SJSA1 (cell line): ENCODE results near the gene HOXD12. TPM values are rescaled to one million over a fixed set of nuclear protein-coding genes. Genes with fewer than 3 reads are reported as not detected.

Experiments
- DNase-seq, 2 experiments: peaks; one replicate each; pipeline ENCODE4 v3.0.0-alpha.2; 2015 to 2020; ENCODE audit warnings: low spot score in 2 of 2, low read depth in 1 of 2
- H3K27ac ChIP-seq: fragments of 250-450 bp; sonication (Bioruptor Pico); 2 replicates; pipeline ENCODE4 v1.5.1; 2020; ENCODE audit warnings: mild to moderate bottlenecking, moderate library complexity
- H3K27me3 ChIP-seq: fragments of 250-450 bp; sonication (Bioruptor Pico); replicated peaks from 2 replicates; pipeline ENCODE4 v1.5.1; 2020; ENCODE audit warnings: mild to moderate bottlenecking, moderate library complexity
- H3K36me3 ChIP-seq: fragments of 250-450 bp; sonication (Bioruptor Pico); 2 replicates; pipeline ENCODE4 v1.5.1; 2020; ENCODE audit warnings: mild to moderate bottlenecking
- H3K4me1 ChIP-seq: fragments of 250-450 bp; sonication (Bioruptor Pico); replicated peaks from 2 replicates; pipeline ENCODE4 v1.6.1; 2021; ENCODE audit warnings: mild to moderate bottlenecking
- H3K4me3 ChIP-seq: fragments of 250-450 bp; sonication (Bioruptor Pico); 2 replicates; pipeline ENCODE4 v1.5.1; 2020; ENCODE audit warnings: mild to moderate bottlenecking
- H3K9me3 ChIP-seq: fragments of 250-450 bp; sonication (Bioruptor Pico); replicated peaks from 2 replicates; pipeline ENCODE4 v1.5.1; 2020; ENCODE audit warnings: mild to moderate bottlenecking
- total RNA-seq: library from RNA; depleted of rRNA; stranded (reverse); fragments of >200 nt; shearing (Covaris generic); gene quantifications from 2 replicates; pipeline ENCODE4 v1.2.3, GENCODE V29; 2014

Gene HOXD12
- total RNA-seq, 1 experiment from 2014 or later = 0.13 TPM

DNA sequence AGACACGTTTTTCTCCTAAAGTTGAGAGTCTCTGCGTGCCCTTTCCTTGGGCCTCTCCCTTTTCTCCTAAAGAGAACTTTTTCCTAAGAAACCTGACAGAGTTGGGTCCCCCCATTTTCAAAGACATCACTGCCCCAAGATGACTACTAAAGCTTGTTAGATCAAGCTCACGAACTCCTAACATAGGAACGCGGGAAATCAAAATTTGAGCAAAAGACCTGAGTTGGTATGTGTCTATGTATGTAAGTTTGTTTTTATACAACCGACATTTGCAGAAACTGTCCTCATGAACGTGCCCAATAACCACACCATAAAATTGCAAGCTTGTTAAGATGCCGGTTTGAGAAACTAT lies 5.7 kb upstream of the HOXD12 start:
- Histone ChIP-seq H3K27ac (no peak overlapping the region), H3K36me3 (no peaks in the 10 kb centered on the region), H3K27me3 (peaks cover 78% of the 10 kb centered on the region), H3K4me3 (no peak overlapping the region), H3K9me3 (no peaks in the 10 kb centered on the region; the same call in 1 of the 2 replicates), H3K4me1 (peaks cover 34% of the 10 kb centered on the region)
- no peak for DNase-seq

DNA sequence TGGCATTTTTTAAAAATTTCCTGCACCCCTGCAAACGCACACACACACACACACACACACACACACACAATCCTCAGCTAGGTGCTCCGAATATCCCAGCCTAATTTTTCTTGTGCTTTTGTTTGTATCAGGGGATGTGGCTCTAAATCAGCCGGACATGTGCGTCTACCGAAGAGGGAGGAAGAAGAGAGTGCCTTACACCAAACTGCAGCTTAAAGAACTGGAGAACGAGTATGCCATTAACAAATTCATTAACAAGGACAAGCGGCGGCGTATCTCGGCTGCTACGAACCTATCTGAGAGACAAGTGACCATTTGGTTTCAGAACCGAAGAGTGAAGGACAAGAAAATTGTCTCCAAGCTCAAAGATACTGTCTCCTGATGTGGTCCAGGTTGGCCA lies 5.2 kb upstream of the HOXD12 start:
- H3K36me3 ChIP-seq = no peaks in the 10 kb centered on the region
- no peak for DNase-seq
- H3K4me1 ChIP-seq = peaks cover 34% of the 10 kb centered on the region
- peaks cover 78% of the 10 kb centered on the region for H3K27me3 ChIP-seq
- no peak overlapping the region for H3K27ac ChIP-seq
- H3K4me3 ChIP-seq = no peak overlapping the region
- H3K9me3 ChIP-seq = no peaks in the 10 kb centered on the region; the same call in 1 of the 2 replicates

DNA sequence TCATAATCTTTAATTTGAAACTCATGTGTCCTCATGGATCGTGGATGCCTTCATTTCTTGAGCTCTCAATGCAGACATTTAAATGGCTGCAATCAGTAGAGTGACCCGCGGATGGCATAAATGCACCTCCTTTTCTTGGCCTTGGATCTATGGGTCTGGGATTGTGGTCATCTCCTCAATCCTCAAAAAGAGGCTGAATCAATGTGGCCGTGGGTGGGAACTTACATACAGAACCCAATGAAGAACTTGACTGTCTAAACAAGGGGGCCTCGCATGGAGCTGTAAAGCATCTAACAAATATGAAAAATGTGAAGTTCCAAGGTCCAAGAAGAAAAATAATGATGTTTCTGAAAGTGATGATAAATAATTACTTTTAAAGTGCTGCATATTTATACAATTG lies 4.2 kb upstream of the HOXD12 start:
- no peak for DNase-seq
- Histone ChIP-seq H3K9me3 (no peaks in the 10 kb centered on the region; the same call in 1 of the 2 replicates), H3K27me3 (peaks cover 67% of the 10 kb centered on the region), H3K36me3 (no peaks in the 10 kb centered on the region), H3K27ac (no peak overlapping the region), H3K4me3 (no peak overlapping the region), H3K4me1 (peaks cover 34% of the 10 kb centered on the region)

DNA sequence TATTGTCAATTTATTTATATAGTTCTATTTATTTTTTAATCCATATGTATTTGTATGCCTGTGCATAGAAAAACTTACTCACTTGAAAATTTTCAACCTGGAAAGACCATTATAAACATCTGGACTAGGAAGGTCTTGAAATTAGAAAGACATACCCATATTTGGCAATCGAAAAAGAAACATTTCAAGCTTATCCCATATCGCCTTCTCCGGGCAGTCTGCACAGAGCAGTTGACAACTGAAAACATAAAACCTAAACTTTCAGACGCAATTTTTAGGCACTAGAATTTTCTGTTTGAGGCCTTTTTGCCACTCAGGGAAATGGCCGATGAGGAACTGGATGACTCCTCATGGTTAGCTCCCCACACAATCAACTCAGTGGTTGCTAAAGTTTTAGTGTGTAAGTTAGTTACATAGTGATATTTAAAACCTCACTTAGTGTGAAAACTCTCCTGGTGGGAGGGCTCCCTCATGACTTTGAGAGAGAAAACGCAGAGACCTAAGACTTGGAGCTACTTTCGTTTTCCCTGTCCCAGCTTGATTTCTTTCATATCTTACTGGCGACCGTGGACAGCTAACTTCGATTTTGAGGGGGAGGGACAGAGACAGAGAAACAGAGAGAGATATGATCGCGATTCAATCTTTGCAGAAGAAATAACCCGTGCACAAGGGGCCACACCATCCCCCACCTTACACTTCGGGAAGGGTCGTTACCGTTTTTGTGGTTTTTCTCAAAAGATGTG lies 3.2 kb upstream of the HOXD12 start:
- Histone ChIP-seq H3K36me3 (no peaks in the 10 kb centered on the region), H3K27me3 (peaks cover 59% of the 10 kb centered on the region), H3K27ac (peak overlapping the region; percentile 36), H3K4me3 (peak overlapping the region; percentile 46), H3K4me1 (peaks cover 34% of the 10 kb centered on the region), H3K9me3 (no peaks in the 10 kb centered on the region; the same call in 1 of the 2 replicates)
- DNase-seq = peak in 1 of 2 experiments; percentile 49

DNA sequence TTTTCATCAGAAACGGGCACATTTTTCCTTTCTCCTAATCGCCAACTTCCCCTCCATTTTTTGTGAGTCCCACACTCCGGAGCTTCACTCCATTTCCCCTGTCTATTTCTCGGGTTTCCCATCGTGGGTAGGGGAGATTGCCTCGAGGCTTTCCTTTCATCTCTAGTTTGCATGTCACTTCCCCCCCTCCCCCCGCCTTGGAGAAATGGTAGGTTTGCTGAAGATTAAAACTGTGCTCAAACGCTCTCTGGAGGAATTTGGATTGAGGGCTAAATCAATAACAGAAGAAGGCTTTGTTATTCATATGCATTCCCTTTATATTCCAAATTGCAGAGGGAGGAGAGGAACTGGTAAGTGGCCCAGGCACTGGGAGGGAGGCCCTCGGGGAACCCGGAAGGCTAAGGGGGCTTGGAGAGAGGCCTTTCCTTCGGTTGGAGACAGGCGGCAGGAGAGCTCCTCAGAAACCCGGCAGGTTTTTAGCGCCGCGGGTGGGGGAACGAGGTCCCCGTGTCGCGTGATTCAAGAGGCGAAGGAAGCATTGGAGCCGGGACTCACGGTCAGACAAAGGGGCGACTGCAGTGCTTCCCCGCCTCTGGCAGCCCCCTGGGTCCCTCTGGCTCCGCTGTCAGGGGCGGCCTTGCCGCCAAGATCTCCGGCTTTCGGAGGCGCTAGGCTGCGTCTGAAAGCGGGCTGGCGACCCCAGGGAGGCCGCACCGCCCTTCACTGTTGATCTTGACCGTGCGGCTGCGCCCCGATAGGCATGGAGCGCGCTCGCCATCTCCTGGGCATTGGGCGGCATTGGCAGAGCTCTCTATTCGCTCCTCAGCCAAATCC lies 2.4 kb upstream of the HOXD12 start:
- peak; percentile 78 for DNase-seq
- Histone ChIP-seq H3K27ac (peak overlapping the region; percentile 36), H3K9me3 (no peaks in the 10 kb centered on the region; the same call in 1 of the 2 replicates), H3K36me3 (no peaks in the 10 kb centered on the region), H3K4me1 (peaks cover 34% of the 10 kb centered on the region), H3K4me3 (peak overlapping the region; percentile 46), H3K27me3 (peaks cover 53% of the 10 kb centered on the region)

DNA sequence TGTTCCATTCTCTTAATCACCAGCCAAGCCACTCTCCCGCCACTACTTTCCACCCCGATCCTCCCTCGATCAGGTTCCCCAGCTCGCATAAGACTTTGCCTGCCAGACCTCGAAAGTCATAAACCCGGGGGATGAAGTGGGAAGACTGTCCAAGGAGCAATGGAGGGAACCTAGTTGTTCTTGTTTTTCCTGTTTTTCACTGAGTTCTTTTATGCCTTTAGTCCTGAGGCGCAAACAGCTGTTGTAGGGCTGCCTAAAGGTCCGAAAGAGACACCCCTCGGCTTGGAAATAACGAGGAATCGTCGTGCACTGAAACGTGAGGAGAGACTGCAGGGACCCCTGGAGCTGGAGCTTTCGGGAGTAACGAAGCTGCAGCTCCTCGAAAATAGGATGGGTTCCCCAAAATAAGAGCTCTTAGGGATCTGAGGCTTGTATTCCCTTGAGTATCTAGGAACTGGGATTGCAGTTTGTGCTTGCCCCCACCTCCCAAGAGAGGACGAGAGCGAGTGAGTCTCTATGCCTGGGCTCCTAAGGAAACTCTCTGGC lies 1.7 kb upstream of the HOXD12 start:
- H3K36me3 ChIP-seq = no peaks in the 10 kb centered on the region
- DNase-seq = peak in 1 of 2 experiments; percentile 62
- H3K9me3 ChIP-seq = no peaks in the 10 kb centered on the region; the same call in 1 of the 2 replicates
- peak overlapping the region; percentile 46 for H3K4me3 ChIP-seq
- peaks cover 30% of the 10 kb centered on the region for H3K4me1 ChIP-seq
- no peak overlapping the region for H3K27ac ChIP-seq
- H3K27me3 ChIP-seq = peaks cover 47% of the 10 kb centered on the region

DNA sequence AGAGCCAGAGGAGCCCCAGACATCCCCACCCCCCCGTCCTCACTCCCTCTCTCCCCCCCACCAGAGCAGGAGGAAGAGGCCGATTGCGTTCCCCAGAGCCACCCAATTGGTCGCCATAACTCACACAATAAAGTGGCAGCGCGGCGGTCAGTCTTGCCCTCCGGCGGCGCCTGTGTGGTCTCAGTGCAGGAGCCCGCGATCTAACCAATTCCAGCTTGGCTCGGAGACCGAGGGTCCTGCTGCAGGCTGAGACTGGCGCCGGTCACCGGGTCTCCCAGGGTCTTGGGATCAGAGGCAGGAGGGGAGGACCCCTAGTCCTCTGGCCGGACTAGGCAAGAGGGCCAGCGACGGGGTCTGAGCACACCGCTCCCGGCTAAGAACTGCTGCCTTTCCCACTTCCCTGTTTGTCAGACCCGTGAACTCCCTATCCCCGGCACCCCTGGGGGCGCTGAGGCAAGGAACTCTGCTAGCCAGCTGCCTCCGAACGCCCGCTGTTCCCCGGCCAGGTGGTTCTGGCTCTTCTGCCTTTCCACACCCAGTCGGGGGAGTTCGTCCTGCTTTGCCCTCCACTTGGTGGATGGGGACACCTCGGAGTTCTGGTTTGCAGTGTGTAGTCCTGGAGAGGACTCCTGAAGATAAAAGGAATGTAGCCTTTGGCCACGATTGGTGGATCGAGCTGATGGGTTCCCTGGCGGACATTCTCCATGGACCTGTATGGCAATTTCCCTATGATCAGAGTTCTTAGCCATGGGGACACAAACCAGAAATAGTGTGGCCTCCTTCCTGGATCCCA lies 1.0 kb upstream of the HOXD12 start:
- Histone ChIP-seq H3K9me3 (no peaks in the 10 kb centered on the region; the same call in 1 of the 2 replicates), H3K36me3 (no peaks in the 10 kb centered on the region), H3K27me3 (peaks cover 41% of the 10 kb centered on the region), H3K27ac (no peak overlapping the region), H3K4me3 (peak overlapping the region; percentile 46), H3K4me1 (peaks cover 23% of the 10 kb centered on the region)
- DNase-seq = peak; percentile 46 to 64

DNA sequence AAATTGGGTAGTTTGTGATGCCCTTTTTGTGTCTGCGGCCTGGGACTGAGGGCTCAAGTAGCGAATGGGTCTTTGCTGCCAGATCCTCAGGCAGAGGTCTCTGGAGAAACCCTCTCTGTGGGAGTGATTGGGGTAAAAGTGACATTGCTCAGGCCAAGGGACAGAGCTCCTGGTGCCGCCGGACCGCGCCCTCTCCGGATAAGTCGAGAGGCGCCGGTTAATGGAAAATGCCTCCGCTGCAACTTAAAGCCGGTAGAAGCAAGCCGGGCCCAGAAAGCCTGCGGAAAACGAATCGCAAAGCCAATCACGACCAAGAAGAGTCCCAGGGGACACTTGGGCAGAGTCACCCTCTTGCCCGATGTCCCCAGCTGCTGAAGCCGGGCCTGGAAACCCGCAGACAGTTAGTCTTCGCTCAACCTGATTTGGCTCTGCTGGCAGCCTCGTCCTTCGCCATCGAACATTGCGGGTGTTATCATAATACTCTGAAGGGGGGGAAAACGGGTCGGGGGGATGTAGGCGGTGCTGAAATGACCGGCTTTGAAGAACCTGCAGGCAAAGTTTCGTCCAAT lies 352 bp upstream of the HOXD12 start:
- Histone ChIP-seq H3K36me3 (no peaks in the 10 kb centered on the region), H3K27me3 (peaks cover 36% of the 10 kb centered on the region), H3K4me3 (no peak overlapping the region), H3K27ac (no peak overlapping the region), H3K9me3 (no peaks in the 10 kb centered on the region; the same call in 1 of the 2 replicates), H3K4me1 (peaks cover 22% of the 10 kb centered on the region)
- DNase-seq = no peak

DNA sequence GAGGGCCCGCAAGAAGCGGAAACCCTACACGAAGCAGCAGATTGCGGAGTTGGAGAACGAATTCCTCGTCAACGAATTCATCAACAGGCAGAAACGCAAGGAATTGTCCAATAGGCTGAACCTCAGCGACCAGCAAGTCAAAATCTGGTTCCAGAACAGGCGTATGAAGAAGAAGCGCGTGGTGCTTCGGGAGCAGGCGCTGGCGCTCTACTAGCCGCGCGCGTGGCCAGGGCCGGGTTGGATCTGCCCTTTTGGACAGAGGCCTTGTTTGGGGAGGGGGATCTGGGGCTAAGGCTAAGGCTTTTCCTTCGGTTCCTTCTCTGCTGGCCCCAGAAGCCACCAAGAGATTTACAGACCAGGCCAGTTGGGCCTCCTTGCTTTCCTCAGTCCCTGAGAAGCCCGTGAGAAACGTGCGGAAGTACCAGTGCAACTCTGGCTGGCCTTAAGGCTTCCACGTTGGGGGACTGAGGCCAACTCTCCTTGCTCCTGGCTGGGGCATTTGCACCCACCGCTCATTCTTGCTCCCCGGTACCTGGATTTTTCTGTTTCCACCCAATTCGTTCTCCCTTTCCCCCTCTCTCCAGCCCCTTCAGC lies 1.0 kb downstream of the HOXD12 start:
- DNase-seq = no peak
- peaks cover 22% of the 10 kb centered on the region for H3K4me1 ChIP-seq
- H3K4me3 ChIP-seq = no peak overlapping the region
- H3K27ac ChIP-seq = no peak overlapping the region
- no peaks in the 10 kb centered on the region for H3K36me3 ChIP-seq
- H3K27me3 ChIP-seq = peaks cover 33% of the 10 kb centered on the region
- no peaks in the 10 kb centered on the region; the same call in 1 of the 2 replicates for H3K9me3 ChIP-seq

DNA sequence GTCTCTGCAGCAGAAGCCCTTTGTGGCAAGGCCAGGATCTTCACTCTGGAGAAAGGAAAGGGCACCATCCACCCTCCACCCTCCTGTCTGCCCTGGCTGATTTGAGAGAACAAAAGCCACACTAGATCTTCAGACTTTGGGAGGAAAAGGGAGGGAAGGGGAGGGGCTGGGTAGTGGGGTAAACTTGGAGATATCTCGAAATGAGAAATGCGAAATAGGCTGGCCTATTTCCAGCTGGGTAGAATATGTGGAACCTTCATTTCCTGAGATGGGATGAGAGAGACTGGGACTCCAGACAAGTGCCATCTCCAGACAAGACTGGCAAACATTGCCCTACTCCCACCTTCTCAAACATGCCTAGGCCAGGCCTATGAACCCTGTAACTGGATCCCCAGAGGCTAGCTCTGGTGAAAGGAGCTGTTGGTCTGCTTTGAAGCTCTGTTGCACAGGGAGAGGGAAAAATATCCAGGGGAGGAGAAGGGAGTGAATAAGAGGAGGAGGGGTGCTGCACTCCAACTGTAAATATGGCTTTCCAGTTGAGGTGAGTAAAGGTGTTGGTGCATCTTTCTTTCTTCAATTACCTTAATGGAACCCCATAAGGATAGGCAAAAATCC lies 1.7 kb downstream of the HOXD12 start:
- H3K27ac ChIP-seq = no peak overlapping the region
- H3K27me3 ChIP-seq = peaks cover 33% of the 10 kb centered on the region
- no peaks in the 10 kb centered on the region for H3K36me3 ChIP-seq
- no peaks in the 10 kb centered on the region; the same call in 1 of the 2 replicates for H3K9me3 ChIP-seq
- no peak overlapping the region for H3K4me3 ChIP-seq
- peaks cover 22% of the 10 kb centered on the region for H3K4me1 ChIP-seq
- no peak for DNase-seq

DNA sequence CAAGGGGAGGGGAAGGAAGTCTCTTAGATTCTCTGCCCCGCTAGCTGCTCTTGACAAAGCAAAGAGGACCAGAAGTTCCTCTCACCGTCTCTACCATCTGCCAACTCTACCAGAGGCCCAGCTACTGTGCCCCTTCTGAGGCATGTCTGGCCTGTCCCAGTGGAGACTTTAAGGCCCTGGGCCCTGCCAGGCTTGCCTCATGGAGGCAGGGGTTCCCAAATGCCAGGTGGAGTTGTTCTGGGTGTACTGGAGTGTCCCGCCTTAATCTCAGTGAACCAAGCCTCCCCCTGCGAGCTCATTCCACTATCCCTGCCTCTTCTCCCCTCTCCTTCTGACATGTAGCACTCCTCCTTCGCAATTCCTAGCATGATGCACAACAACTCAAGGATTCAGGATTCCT lies 2.2 kb downstream of the HOXD12 start:
- no peak for DNase-seq
- peaks cover 20% of the 10 kb centered on the region for H3K4me1 ChIP-seq
- H3K36me3 ChIP-seq = no peaks in the 10 kb centered on the region
- no peak overlapping the region for H3K4me3 ChIP-seq
- no peak overlapping the region for H3K27ac ChIP-seq
- no peaks in the 10 kb centered on the region; the same call in 1 of the 2 replicates for H3K9me3 ChIP-seq
- peaks cover 33% of the 10 kb centered on the region for H3K27me3 ChIP-seq

DNA sequence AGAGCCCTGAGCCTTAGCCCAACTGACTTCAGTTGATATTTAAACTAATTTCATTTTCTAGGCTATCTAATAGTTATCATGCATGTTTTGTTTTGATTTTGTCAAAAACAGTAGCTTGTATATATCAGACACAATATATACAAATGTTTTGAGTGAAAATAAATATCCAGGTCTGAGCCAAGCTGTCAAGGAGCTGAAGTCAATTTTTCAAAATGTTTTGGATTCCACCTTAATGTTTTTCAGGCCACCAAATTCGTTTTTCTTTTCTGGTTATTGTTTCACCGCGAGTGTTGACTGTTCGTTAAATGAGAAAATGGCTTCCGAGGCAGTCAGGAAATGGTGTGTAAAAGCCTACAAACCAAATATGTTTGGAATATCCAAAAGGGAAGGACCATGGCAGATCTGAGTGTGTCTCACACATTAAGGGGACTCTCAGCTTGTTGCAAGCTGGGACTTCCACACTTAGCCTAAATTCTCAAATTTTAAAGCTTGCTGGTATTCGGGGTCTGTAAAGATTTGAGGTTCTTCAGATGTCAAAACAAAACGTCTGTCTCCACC lies 2.8 kb downstream of the HOXD12 start:
- DNase-seq = no peak

More for the DNA sequence above, 2.8 kb downstream of the HOXD12 start:
- Histone ChIP-seq H3K27ac (no peak overlapping the region), H3K4me1 (peaks cover 20% of the 10 kb centered on the region), H3K36me3 (no peaks in the 10 kb centered on the region), H3K4me3 (no peak overlapping the region), H3K27me3 (peaks cover 38% of the 10 kb centered on the region), H3K9me3 (peaks cover 4% of the 10 kb centered on the region; the same call in 1 of the 2 replicates)
